DND-41 (cell line): Measurements from ENCODE around the gene PGLYRP3.

Experiments used
- EZH2 ChIP-seq: IDR thresholded peaks from 3 replicates; pipeline ENCODE4 v1.6.1; 2012; ENCODE audit warnings: borderline replicate concordance, low read depth, mild to moderate bottlenecking, moderate library complexity, low read length, inconsistent platforms; ENCODE audit not compliant: severe bottlenecking
- TF ChIP-seq, protein P1 (sequence below): IDR thresholded peaks from 2 replicates; pipeline ENCODE4 v1.5.1; 2012; ENCODE audit warnings: borderline replicate concordance, low read length, moderate library complexity, mild to moderate bottlenecking; ENCODE audit not compliant: poor library complexity, severe bottlenecking; ENCODE audit errors: extremely low read depth

GRCh38 chr1:153344718-153345025 lies 31.9 kb upstream of the PGLYRP3 start:
- TF ChIP-seq EZH2: no peak
- TF ChIP-seq, protein P1, sequence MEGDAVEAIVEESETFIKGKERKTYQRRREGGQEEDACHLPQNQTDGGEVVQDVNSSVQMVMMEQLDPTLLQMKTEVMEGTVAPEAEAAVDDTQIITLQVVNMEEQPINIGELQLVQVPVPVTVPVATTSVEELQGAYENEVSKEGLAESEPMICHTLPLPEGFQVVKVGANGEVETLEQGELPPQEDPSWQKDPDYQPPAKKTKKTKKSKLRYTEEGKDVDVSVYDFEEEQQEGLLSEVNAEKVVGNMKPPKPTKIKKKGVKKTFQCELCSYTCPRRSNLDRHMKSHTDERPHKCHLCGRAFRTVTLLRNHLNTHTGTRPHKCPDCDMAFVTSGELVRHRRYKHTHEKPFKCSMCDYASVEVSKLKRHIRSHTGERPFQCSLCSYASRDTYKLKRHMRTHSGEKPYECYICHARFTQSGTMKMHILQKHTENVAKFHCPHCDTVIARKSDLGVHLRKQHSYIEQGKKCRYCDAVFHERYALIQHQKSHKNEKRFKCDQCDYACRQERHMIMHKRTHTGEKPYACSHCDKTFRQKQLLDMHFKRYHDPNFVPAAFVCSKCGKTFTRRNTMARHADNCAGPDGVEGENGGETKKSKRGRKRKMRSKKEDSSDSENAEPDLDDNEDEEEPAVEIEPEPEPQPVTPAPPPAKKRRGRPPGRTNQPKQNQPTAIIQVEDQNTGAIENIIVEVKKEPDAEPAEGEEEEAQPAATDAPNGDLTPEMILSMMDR: no peak
